GM18520 (cell line): ENCODE measurements around the gene EDC3.
"Not testable (repeated sequence)": the region's sequence is repeated elsewhere in the genome, so short reads cannot be mapped to it uniquely, and the experiment has no call there.

Source experiments
- ATAC-seq: cut with Tn5 transposase; IDR thresholded peaks from one replicate; pipeline ENCODE4 v1.9.1; 2021; ENCODE audit not compliant: unreplicated experiment

The EDC3 gene

GRCh38 chr15:74612677-74613076, 83.1 kb downstream of the EDC3 start:
- ATAC-seq = no peak

- ATAC-seq = no peak
Observed at GRCh38 chr15:74611834-74612233, 84.0 kb downstream of the EDC3 start.

GRCh38 chr15:74611341-74611740, 84.5 kb downstream of the EDC3 start:
- ATAC-seq = no peak

GRCh38 chr15:74610302-74610951, 85.4 kb downstream of the EDC3 start:
- no peak for ATAC-seq

- no peak for ATAC-seq
Observed at GRCh38 chr15:74609938-74610301, 85.9 kb downstream of the EDC3 start.

- no peak for ATAC-seq
Observed at GRCh38 chr15:74608786-74609185, 87.0 kb downstream of the EDC3 start.

GRCh38 chr15:74605795-74606150, 90.1 kb downstream of the EDC3 start:
- ATAC-seq = no peak

GRCh38 chr15:74604983-74605794, 90.6 kb downstream of the EDC3 start:
- no peak for ATAC-seq

GRCh38 chr15:74603789-74604705, 91.8 kb downstream of the EDC3 start:
- ATAC-seq = no peak

- no peak for ATAC-seq
Observed at GRCh38 chr15:74603026-74603788, 92.6 kb downstream of the EDC3 start.

GRCh38 chr15:74599156-74599555, 96.7 kb downstream of the EDC3 start:
- no peak for ATAC-seq

- ATAC-seq = peak; percentile 88
Observed at GRCh38 chr15:74598126-74598842, 97.5 kb downstream of the EDC3 start.

GRCh38 chr15:74597146-74597705, 98.6 kb downstream of the EDC3 start:
- not testable (repeated sequence) for ATAC-seq

- not testable (repeated sequence) for ATAC-seq
Observed at GRCh38 chr15:74596736-74597135, 99.1 kb downstream of the EDC3 start.

- no peak for ATAC-seq
Observed at GRCh38 chr15:74595271-74595670, 100.6 kb downstream of the EDC3 start.

GRCh38 chr15:74594455-74594854, 101.4 kb downstream of the EDC3 start:
- no peak for ATAC-seq

GRCh38 chr15:74593122-74593521, 102.7 kb downstream of the EDC3 start:
- no peak for ATAC-seq

- ATAC-seq = no peak
Observed at GRCh38 chr15:74592222-74592621, 103.6 kb downstream of the EDC3 start.

- no peak for ATAC-seq
Observed at GRCh38 chr15:74589826-74590225, 106.0 kb downstream of the EDC3 start.

- no peak for ATAC-seq
Observed at GRCh38 chr15:74585857-74586256, 110.0 kb downstream of the EDC3 start.
